GM23338 (cell line): ENCODE results near the gene OR52R1. TPM values are rescaled to one million over a fixed set of nuclear protein-coding genes. Genes with fewer than 3 reads are reported as not detected.

ENCODE experiments used
- ATAC-seq: fragments of 200-7000 bp; cut with Tn5 transposase; 3 replicates; pipeline ENCODE4 v1.9.1; 2020
- DNase-seq: peaks from one replicate; pipeline ENCODE4 v3.0.0-alpha.2; 2015; ENCODE audit warnings: low spot score
- H2AFZ ChIP-seq: fragments of 200-600 bp; sonication (generic); 2 replicates; pipeline ENCODE4 v1.8.0; 2016; ENCODE audit warnings: antibody characterized with exemption, mild to moderate bottlenecking, moderate library complexity
- H3F3A ChIP-seq: fragments of 200-600 bp; sonication (generic); replicated peaks from 2 replicates; pipeline ENCODE4 v1.8.0; 2017; ENCODE audit warnings: antibody characterized with exemption, mixed run types, low read depth
- H3K27ac ChIP-seq: fragments of 200-600 bp; sonication (generic); 2 replicates; pipeline ENCODE4 v1.6.1; 2016; ENCODE audit warnings: low read depth
- H3K27me3 ChIP-seq: fragments of 200-600 bp; sonication (generic); 2 replicates; pipeline ENCODE4 v1.8.0; 2016; ENCODE audit warnings: mild to moderate bottlenecking, mixed run types, moderate library complexity; ENCODE audit not compliant: insufficient read depth
- H3K36me3 ChIP-seq: fragments of 200-600 bp; sonication (generic); 2 replicates; pipeline ENCODE4 v1.8.0; 2016; ENCODE audit warnings: mild to moderate bottlenecking; ENCODE audit not compliant: insufficient read depth
- H3K4me1 ChIP-seq: fragments of 200-600 bp; sonication (generic); 2 replicates; pipeline ENCODE4 v1.8.0; 2016; ENCODE audit warnings: mild to moderate bottlenecking, moderate library complexity; ENCODE audit not compliant: insufficient read depth
- H3K4me2 ChIP-seq: fragments of 200-600 bp; sonication (generic); 2 replicates; pipeline ENCODE4 v1.7.1; 2017; ENCODE audit warnings: mixed run types
- H3K4me3 ChIP-seq: fragments of 200-600 bp; sonication (generic); 2 replicates; pipeline ENCODE4 v1.6.1; 2016; ENCODE audit warnings: mixed run types
- H3K79me2 ChIP-seq: fragments of 200-600 bp; sonication (generic); replicated peaks from 2 replicates; pipeline ENCODE4 v1.8.0; 2017; ENCODE audit warnings: mild to moderate bottlenecking; ENCODE audit not compliant: insufficient read depth
- H3K9me2 ChIP-seq: fragments of 200-600 bp; sonication (generic); 2 replicates; pipeline ENCODE4 v1.8.0; 2017; ENCODE audit not compliant: insufficient read depth
- H4K20me1 ChIP-seq: fragments of 200-600 bp; sonication (generic); replicated peaks from 2 replicates; pipeline ENCODE4 v1.8.0; 2017; ENCODE audit warnings: mild to moderate bottlenecking; ENCODE audit not compliant: insufficient read depth
- H3K27ac Mint-ChIP-seq: 2 replicates; pipeline ENCODE4 v1.8.0; 2020; ENCODE audit warnings: inconsistent platforms, mild to moderate bottlenecking, moderate library complexity, mixed read lengths
- H3K27me3 Mint-ChIP-seq: 3 replicates; pipeline ENCODE4 v1.8.0; 2022; ENCODE audit warnings: low read depth, mild to moderate bottlenecking, moderate library complexity, mixed read lengths, inconsistent platforms; ENCODE audit not compliant: insufficient read depth, poor library complexity
- H3K36me3 Mint-ChIP-seq: 3 replicates; pipeline ENCODE4 v1.8.0; 2021; ENCODE audit warnings: low read depth, mild to moderate bottlenecking, inconsistent platforms, moderate library complexity, mixed read lengths
- H3K4me1 Mint-ChIP-seq: 3 replicates; pipeline ENCODE4 v1.8.0; 2020; ENCODE audit warnings: mild to moderate bottlenecking, inconsistent platforms, mixed read lengths
- H3K4me3 Mint-ChIP-seq: 3 replicates; pipeline ENCODE4 v1.8.0; 2021; ENCODE audit warnings: moderate library complexity, mild to moderate bottlenecking, inconsistent platforms, mixed read lengths
- H3K9me3 Mint-ChIP-seq: 3 replicates; pipeline ENCODE4 v1.8.0; 2020; ENCODE audit warnings: moderate library complexity, mild to moderate bottlenecking, inconsistent platforms, mixed read lengths
- CTCF ChIP-seq, 2 experiments: fragments of 200-600 bp in 1 of 2; sonication (generic) in 1 of 2; conservative IDR thresholded peaks; 2 replicates each; pipeline versions ENCODE4 v1.5.1 to v1.6.1; 2016 to 2017; ENCODE audit warnings: antibody characterized with exemption in 2 of 2, low read depth in 2 of 2, mild to moderate bottlenecking in 2 of 2, moderate library complexity in 1 of 2
- ETS1 ChIP-seq: IDR thresholded peaks from 2 replicates; pipeline ENCODE4 v1.6.1; 2016; ENCODE audit warnings: antibody characterized with exemption
- EZH2 ChIP-seq: fragments of 200-600 bp; sonication (generic); IDR thresholded peaks from one replicate; pipeline ENCODE4 v1.8.0; 2017; ENCODE audit warnings: antibody characterized with exemption, mild to moderate bottlenecking, low read depth; ENCODE audit not compliant: unreplicated experiment
- EZH2phosphoT487 ChIP-seq: fragments of 200-600 bp; sonication (generic); IDR thresholded peaks from one replicate; pipeline ENCODE4 v1.8.1; 2018; ENCODE audit warnings: antibody characterized with exemption; ENCODE audit not compliant: unreplicated experiment
- JUNB ChIP-seq: IDR thresholded peaks from one replicate; pipeline ENCODE4 v1.6.1; 2016; ENCODE audit warnings: antibody characterized with exemption; ENCODE audit not compliant: unreplicated experiment
- REST ChIP-seq: IDR thresholded peaks from one replicate; pipeline ENCODE4 v1.6.1; 2018; ENCODE audit warnings: antibody characterized with exemption; ENCODE audit not compliant: unreplicated experiment
- ZNF114 ChIP-seq: fragments of 250-450 bp; sonication (Bioruptor Pico); IDR thresholded peaks from 2 replicates; pipeline ENCODE4 v1.5.0; 2020; ENCODE audit warnings: mild to moderate bottlenecking, moderate library complexity
- ZNF462 ChIP-seq: fragments of 250-450 bp; sonication (Bioruptor Pico); IDR thresholded peaks from 2 replicates; pipeline ENCODE4 v1.5.0; 2020; ENCODE audit warnings: mild to moderate bottlenecking, moderate library complexity
- polyA plus RNA-seq: library from polyadenylated mRNA; unstranded; fragments of >200 nt; fragmentation: Nextera tagmentation; extraction: Ambion mirVana; gene quantifications from 2 replicates; pipeline ENCODE4 v1.2.1, GENCODE V29; 2016
- total RNA-seq: library from RNA; depleted of rRNA; stranded (reverse); fragments of >200 nt; shearing (Covaris generic); gene quantifications from 2 replicates; pipeline ENCODE4 v1.2.3, GENCODE V29; 2014

OR52R1 gene
- total and polyA plus RNA-seq, 2 experiments from 2014 or later: not detected

GRCh38 chr11:4769838-4770237 is 34.3 kb downstream of the OR52R1 start, which contains the start of gene OR51F1 (continued):
- no peak for TF ChIP-seq REST

GRCh38 chr11:4768094-4768493 is 36.1 kb downstream of the OR52R1 start:
- Histone ChIP-seq H3K36me3 (no peaks in the 10 kb centered on the region), H3K4me1 (no peaks in the 10 kb centered on the region), H3K4me2 (no peak overlapping the region), H3K4me3 (no peak overlapping the region), H3K27ac (no peak overlapping the region), H2AFZ (no peak overlapping the region), H3K27me3 (no peaks in the 10 kb centered on the region), H4K20me1 (no peaks in the 10 kb centered on the region), H3K79me2 (no peaks in the 10 kb centered on the region), H3K9me2 (no peaks in the 10 kb centered on the region; the same call in 1 of the 2 replicates), H3F3A (no peaks in the 10 kb centered on the region)
- no peak overlapping the region for H3K4me3 Mint-ChIP-seq
- no peaks in the 10 kb centered on the region for H3K9me3 Mint-ChIP-seq
- ATAC-seq: no peak
- H3K27me3 Mint-ChIP-seq: peaks cover 2% of the 10 kb centered on the region
- no peak overlapping the region for H3K27ac Mint-ChIP-seq
- no peaks in the 10 kb centered on the region for H3K36me3 Mint-ChIP-seq
- no peaks in the 10 kb centered on the region for H3K4me1 Mint-ChIP-seq
- no peak for DNase-seq
- no peak for TF ChIP-seq EZH2phosphoT487
- TF ChIP-seq ETS1: no peak
- no peak for TF ChIP-seq REST
- TF ChIP-seq EZH2: no peak
- no peak for TF ChIP-seq CTCF (conservative IDR thresholded peaks at IDR 0.05; ENCODE audit: low read depth in 2 of 2)
- TF ChIP-seq ZNF462 (CRISPR knock-in tag): no peak
- no peak for TF ChIP-seq ZNF114 (CRISPR knock-in tag)
- no peak for TF ChIP-seq JUNB
